ENCODE results near the gene TATDN2. TPM values are rescaled to one million over a fixed set of nuclear protein-coding genes. Genes with fewer than 3 reads are reported as not detected.

TATDN2 gene
- total RNA-seq, 4 donors from 2014 or later: 15.9 to 55.7 (median 26.7) TPM

- intact Hi-C loops (cut with DNase I; ENCODE audit: low total_unique reads): no loop called here
- no peaks in the 10 kb centered on the region for H3K9me3 ChIP-seq
- no peaks in the 10 kb centered on the region for H3K27me3 ChIP-seq
- DNase-seq: no peak
- no peaks in the 10 kb centered on the region for H3K4me1 ChIP-seq
- no peaks in the 10 kb centered on the region for H3K36me3 ChIP-seq
- TF ChIP-seq CTCF (IDR thresholded peaks at IDR 0.05) (no peak), POLR2A (IDR thresholded peaks at IDR 0.05) (no peak)
- H3K27ac ChIP-seq: no peak overlapping the region
- no peak overlapping the region for H3K4me3 ChIP-seq
Measured at GRCh38 chr3:10304905-10305304, 56.6 kb downstream of the TATDN2 start.

GRCh38 chr3:10305331-10305902 is 57.2 kb downstream of the TATDN2 start:
- intact Hi-C loops (cut with DNase I; ENCODE audit: low total_unique reads): no loop called here
- H3K4me3 ChIP-seq: no peak overlapping the region
- no peaks in the 10 kb centered on the region for H3K36me3 ChIP-seq
- DNase-seq: no peak
- no peak for TF ChIP-seq POLR2A (IDR thresholded peaks at IDR 0.05)
- TF ChIP-seq CTCF (IDR thresholded peaks at IDR 0.05): no peak
- no peaks in the 10 kb centered on the region for H3K9me3 ChIP-seq
- no peaks in the 10 kb centered on the region for H3K4me1 ChIP-seq
- H3K27me3 ChIP-seq: no peaks in the 10 kb centered on the region
- H3K27ac ChIP-seq: no peak overlapping the region

GRCh38 chr3:10306156-10306555 is 57.9 kb downstream of the TATDN2 start:
- H3K36me3 ChIP-seq: no peaks in the 10 kb centered on the region
- H3K4me1 ChIP-seq: no peaks in the 10 kb centered on the region
- H3K27me3 ChIP-seq: no peaks in the 10 kb centered on the region
- no peak for TF ChIP-seq POLR2A (IDR thresholded peaks at IDR 0.05)
- TF ChIP-seq CTCF (IDR thresholded peaks at IDR 0.05): no peak
- no peaks in the 10 kb centered on the region for H3K9me3 ChIP-seq
- intact Hi-C loops (cut with DNase I; ENCODE audit: low total_unique reads): no loop called here
- no peak for DNase-seq
- H3K4me3 ChIP-seq: no peak overlapping the region
- H3K27ac ChIP-seq: no peak overlapping the region

GRCh38 chr3:10308678-10309077 is 60.4 kb downstream of the TATDN2 start:
- DNase-seq: no peak
- intact Hi-C loops (cut with DNase I; ENCODE audit: low total_unique reads): no loop called here
- TF ChIP-seq POLR2A (IDR thresholded peaks at IDR 0.05) (no peak), CTCF (IDR thresholded peaks at IDR 0.05) (no peak)
- Histone ChIP-seq H3K4me3 (no peak overlapping the region), H3K27ac (no peak overlapping the region), H3K27me3 (no peaks in the 10 kb centered on the region), H3K4me1 (no peaks in the 10 kb centered on the region), H3K9me3 (no peaks in the 10 kb centered on the region), H3K36me3 (no peaks in the 10 kb centered on the region)

GRCh38 chr3:10309736-10310135 is 61.5 kb downstream of the TATDN2 start:
- intact Hi-C loops (cut with DNase I; ENCODE audit: low total_unique reads): no loop called here
- Histone ChIP-seq H3K4me3 (no peak overlapping the region), H3K27me3 (no peaks in the 10 kb centered on the region), H3K4me1 (no peaks in the 10 kb centered on the region), H3K27ac (no peak overlapping the region), H3K36me3 (no peaks in the 10 kb centered on the region), H3K9me3 (no peaks in the 10 kb centered on the region)
- no peak for DNase-seq
- TF ChIP-seq CTCF (IDR thresholded peaks at IDR 0.05): no peak
- TF ChIP-seq POLR2A (IDR thresholded peaks at IDR 0.05): no peak

Data from uterus (tissue), 4 donors.